ENCODE results near the gene SIN3B.

GRCh38 chr19:16779539-16780163, 49.5 kb upstream of the SIN3B start:
- TF ChIP-seq EZH2phosphoT487 (IDR thresholded peaks at IDR 0.05; ENCODE audit: insufficient read depth, low read depth) (no peak), EZH2 (IDR thresholded peaks at IDR 0.05; ENCODE audit: insufficient read depth, poor library complexity, severe bottlenecking) (no peak)

Data from GM23248 (cell line).